Osteocyte (in vitro differentiated cells): Measurements from ENCODE around the gene APLF. TPM values are rescaled to one million over a fixed set of nuclear protein-coding genes. Genes with fewer than 3 reads are reported as not detected.
"Not testable (repeated sequence)": the region's sequence is repeated elsewhere in the genome, so short reads cannot be mapped to it uniquely, and the experiment has no call there.

Source experiments
- DNase-seq: peaks from one replicate; pipeline ENCODE4 v3.0.0; 2021; ENCODE audit warnings: mixed read lengths; ENCODE audit not compliant: unreplicated experiment; ENCODE audit errors: extremely low spot score
- H3K27ac Mint-ChIP-seq: one replicate; pipeline ENCODE4 v1.8.0; 2021; ENCODE audit warnings: mild to moderate bottlenecking, mixed read lengths; ENCODE audit not compliant: unreplicated experiment
- H3K27me3 Mint-ChIP-seq: one replicate; pipeline ENCODE4 v1.8.0; 2021; ENCODE audit warnings: mixed read lengths; ENCODE audit not compliant: unreplicated experiment
- H3K36me3 Mint-ChIP-seq: one replicate; pipeline ENCODE4 v1.8.0; 2021; ENCODE audit warnings: mixed read lengths; ENCODE audit not compliant: unreplicated experiment
- H3K4me1 Mint-ChIP-seq: one replicate; pipeline ENCODE4 v1.8.0; 2021; ENCODE audit warnings: mixed read lengths; ENCODE audit not compliant: unreplicated experiment
- H3K4me3 Mint-ChIP-seq: one replicate; pipeline ENCODE4 v1.8.0; 2021; ENCODE audit warnings: mild to moderate bottlenecking, moderate library complexity, mixed read lengths; ENCODE audit not compliant: unreplicated experiment
- H3K9me3 Mint-ChIP-seq: one replicate; pipeline ENCODE4 v1.8.0; 2021; ENCODE audit warnings: mixed read lengths; ENCODE audit not compliant: unreplicated experiment
- CTCF ChIP-seq: fragments of 200-600 bp; sonication (generic); IDR thresholded peaks from 2 replicates; pipeline ENCODE4 v1.5.0; 2021; ENCODE audit warnings: antibody characterized with exemption, mild to moderate bottlenecking, moderate library complexity
- total RNA-seq: library from RNA; stranded (reverse); gene quantifications from 2 replicates; pipeline ENCODE4 v1.2.1, GENCODE V29; 2021

Gene APLF
- total RNA-seq, 1 donor from 2014 or later, result 6.4 TPM

GRCh38 chr2:68516051-68516955, 48.9 kb downstream of the APLF start:
- Mint-ChIP-seq H3K4me3 (no peak overlapping the region), H3K27me3 (no peaks in the 10 kb centered on the region), H3K36me3 (peaks cover 5% of the 10 kb centered on the region), H3K9me3 (no peaks in the 10 kb centered on the region), H3K4me1 (no peaks in the 10 kb centered on the region), H3K27ac (no peak overlapping the region)
- no peak for DNase-seq
- no peak for TF ChIP-seq CTCF

- no peaks in the 10 kb centered on the region for H3K27me3 Mint-ChIP-seq
- H3K4me3 Mint-ChIP-seq, result no peak overlapping the region
- no peaks in the 10 kb centered on the region for H3K9me3 Mint-ChIP-seq
- no peaks in the 10 kb centered on the region for H3K36me3 Mint-ChIP-seq
- no peak for TF ChIP-seq CTCF
- no peaks in the 10 kb centered on the region for H3K4me1 Mint-ChIP-seq
- no peak overlapping the region for H3K27ac Mint-ChIP-seq
- no peak for DNase-seq
These were observed 51.9 kb downstream of the APLF start for GRCh38 chr2:68519236-68519635.

- Mint-ChIP-seq H3K4me1 (no peaks in the 10 kb centered on the region), H3K36me3 (peaks cover 2% of the 10 kb centered on the region), H3K27me3 (no peaks in the 10 kb centered on the region), H3K9me3 (no peaks in the 10 kb centered on the region), H3K27ac (no peak overlapping the region), H3K4me3 (no peak overlapping the region)
- DNase-seq, result no peak
- no peak for TF ChIP-seq CTCF
These were observed 53.7 kb downstream of the APLF start for GRCh38 chr2:68521037-68521436.

- H3K36me3 Mint-ChIP-seq, H3K4me3 Mint-ChIP-seq, H3K4me1 Mint-ChIP-seq, H3K9me3 Mint-ChIP-seq, H3K27me3 Mint-ChIP-seq, H3K27ac Mint-ChIP-seq, DNase-seq: not testable (repeated sequence)
These were observed 59.6 kb downstream of the APLF start for GRCh38 chr2:68526943-68527342.

GRCh38 chr2:68527343-68528081, 60.1 kb downstream of the APLF start:
- not testable (repeated sequence) for H3K27me3 Mint-ChIP-seq, H3K4me3 Mint-ChIP-seq, H3K27ac Mint-ChIP-seq, DNase-seq, H3K36me3 Mint-ChIP-seq, H3K9me3 Mint-ChIP-seq, H3K4me1 Mint-ChIP-seq

GRCh38 chr2:68529156-68529555, 61.8 kb downstream of the APLF start:
- not testable (repeated sequence) for H3K4me1 Mint-ChIP-seq, H3K9me3 Mint-ChIP-seq, H3K27ac Mint-ChIP-seq, DNase-seq, H3K4me3 Mint-ChIP-seq, H3K36me3 Mint-ChIP-seq, H3K27me3 Mint-ChIP-seq

- not testable (repeated sequence) for H3K27ac Mint-ChIP-seq, H3K27me3 Mint-ChIP-seq, H3K9me3 Mint-ChIP-seq, DNase-seq, H3K4me3 Mint-ChIP-seq, H3K4me1 Mint-ChIP-seq, H3K36me3 Mint-ChIP-seq
These were observed 62.3 kb downstream of the APLF start for GRCh38 chr2:68529651-68530050.
